DMS53 (cell line): Measurements from ENCODE around the gene GGTLC3.
"Not testable (repeated sequence)": the region's sequence is repeated elsewhere in the genome, so short reads cannot be mapped to it uniquely, and the experiment has no call there.

Experiments
- DNase-seq: peaks from one replicate; lab custom pipeline; 2025; lab: John Stamatoyannopoulos, UW

GGTLC3 gene

GRCh38 chr22:18513454-18513853 lies 4.5 kb downstream of the GGTLC3 start:
- not testable (repeated sequence) for DNase-seq

GRCh38 chr22:18512378-18512777 lies 5.6 kb downstream of the GGTLC3 start:
- DNase-seq = not testable (repeated sequence)

- DNase-seq = not testable (repeated sequence)
These were observed 6.6 kb downstream of the GGTLC3 start for GRCh38 chr22:18511327-18511726.

GRCh38 chr22:18496227-18496626 lies 21.7 kb downstream of the GGTLC3 start:
- not testable (repeated sequence) for DNase-seq
